ENCODE measurements around the gene KPNA5.
"Not testable (repeated sequence)": the region's sequence is repeated elsewhere in the genome, so short reads cannot be mapped to it uniquely, and the experiment has no call there.

Gene KPNA5

GRCh38 chr6:116680880-116681672 lies at the start of gene KPNA5:
Gene KPNA5 (plus strand): TSS chr6:116681211. CDS start chr6:116681335, 124 bp downstream.
- DNase-seq (ENCODE audit: low read depth) = peak; percentile 76

GRCh38 chr6:116631379-116631990 lies 49.5 kb upstream of the KPNA5 start:
- no peak for DNase-seq (ENCODE audit: low read depth)

GRCh38 chr6:116633685-116634084 lies 47.3 kb upstream of the KPNA5 start:
- DNase-seq (ENCODE audit: low read depth) = no peak

GRCh38 chr6:116648156-116648555 lies 32.9 kb upstream of the KPNA5 start:
- no peak for DNase-seq (ENCODE audit: low read depth)

DNA sequence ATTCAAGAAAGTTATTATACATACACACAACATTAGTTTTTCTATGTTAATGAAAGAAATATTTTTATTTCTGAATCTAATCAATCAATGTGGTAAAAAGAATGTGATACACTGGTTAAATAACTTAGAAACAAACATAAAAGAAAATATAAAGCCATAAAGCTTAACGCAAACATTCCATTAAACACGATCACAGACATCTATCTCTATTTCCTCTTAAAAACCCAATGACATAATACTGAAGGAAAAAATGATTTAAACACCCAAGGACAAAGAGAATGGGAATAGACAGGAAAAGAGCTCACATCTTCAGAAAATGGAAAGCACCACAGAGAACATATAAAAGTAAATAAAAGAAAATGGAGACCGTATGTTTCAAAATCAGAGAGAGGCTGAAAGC lies 31.9 kb upstream of the KPNA5 start:
- DNase-seq (ENCODE audit: low read depth) = no peak

DNA sequence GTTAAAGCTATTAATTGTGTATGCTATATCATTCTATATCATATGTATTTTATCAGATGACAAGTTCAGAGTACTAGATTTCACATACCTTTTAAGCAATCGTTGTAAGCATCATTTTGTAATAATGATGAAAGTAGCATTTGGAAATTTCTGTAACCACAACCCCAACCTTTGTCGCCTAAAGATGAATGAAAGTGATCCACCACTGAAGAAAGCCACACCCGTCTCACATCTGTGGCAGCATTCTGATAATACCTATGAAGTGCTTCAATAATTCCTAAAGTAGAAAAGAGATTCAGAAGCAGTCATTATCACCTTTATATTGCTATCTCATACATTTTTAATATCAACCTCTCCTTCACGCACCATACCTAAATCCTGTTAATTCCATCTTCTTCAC lies 29.1 kb upstream of the KPNA5 start:
- no peak for DNase-seq (ENCODE audit: low read depth)

DNA sequence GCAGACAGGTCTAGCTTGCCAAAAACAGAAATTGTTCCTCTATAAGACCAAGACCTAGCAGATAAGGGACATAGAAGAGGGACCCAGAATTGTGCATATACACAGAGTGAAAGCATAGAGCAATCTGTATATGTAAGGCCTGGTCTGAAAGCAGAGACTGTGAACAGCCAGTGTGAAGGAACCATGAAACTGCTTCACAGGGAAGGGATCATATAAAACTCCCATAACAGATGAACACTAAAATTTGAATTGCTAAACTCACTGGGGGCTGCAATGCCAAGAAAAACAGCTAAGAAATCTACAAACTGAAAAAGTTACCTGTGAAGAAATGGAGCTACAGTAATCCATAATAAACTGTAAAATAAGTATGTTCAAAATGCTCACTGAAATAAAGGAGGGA lies 19.4 kb upstream of the KPNA5 start:
- DNase-seq (ENCODE audit: low read depth) = no peak

- no peak for DNase-seq (ENCODE audit: low read depth)
These were observed 18.8 kb upstream of the KPNA5 start for GRCh38 chr6:116662202-116662601.

DNA sequence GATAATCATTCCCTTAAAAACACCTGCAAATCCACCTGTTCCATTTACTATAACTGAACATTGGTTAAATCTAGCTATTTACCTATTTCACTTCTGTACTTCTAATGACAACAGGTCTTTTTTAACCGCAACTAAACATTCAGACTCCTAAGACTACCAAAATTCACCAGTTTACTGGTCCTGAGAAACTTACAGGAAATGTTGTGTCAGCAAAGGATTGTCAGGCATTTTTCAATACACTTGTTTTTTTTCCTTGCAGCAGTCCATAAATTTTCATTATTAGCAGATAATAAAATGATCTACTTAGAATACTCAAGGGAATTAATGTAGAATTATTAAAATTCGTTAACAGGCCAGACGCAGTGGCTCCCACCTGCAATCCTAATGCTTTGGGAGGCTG lies 17.7 kb upstream of the KPNA5 start:
- DNase-seq (ENCODE audit: low read depth) = no peak

DNA sequence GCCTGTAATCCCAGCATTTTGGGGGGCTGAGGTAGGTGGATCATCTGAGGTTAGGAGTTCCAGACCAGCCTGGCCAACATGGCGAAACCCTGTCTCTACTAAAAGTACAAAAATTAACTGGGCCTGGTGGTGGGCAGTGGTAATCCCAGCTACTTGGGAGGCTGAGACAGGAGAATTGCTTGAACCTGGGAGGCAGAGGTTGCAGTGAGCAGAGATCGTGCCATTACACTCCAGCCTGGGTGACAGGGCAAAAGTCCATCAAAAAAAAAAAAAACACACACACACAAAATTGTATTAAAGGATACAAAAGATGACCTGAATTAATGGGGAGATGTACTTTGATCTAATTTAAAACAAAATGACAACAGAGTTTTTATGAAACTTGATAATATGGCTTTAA lies 16.8 kb upstream of the KPNA5 start:
- DNase-seq (ENCODE audit: low read depth) = not testable (repeated sequence)

- DNase-seq (ENCODE audit: low read depth) = no peak
These were observed 15.5 kb upstream of the KPNA5 start for GRCh38 chr6:116665464-116665863.

DNA sequence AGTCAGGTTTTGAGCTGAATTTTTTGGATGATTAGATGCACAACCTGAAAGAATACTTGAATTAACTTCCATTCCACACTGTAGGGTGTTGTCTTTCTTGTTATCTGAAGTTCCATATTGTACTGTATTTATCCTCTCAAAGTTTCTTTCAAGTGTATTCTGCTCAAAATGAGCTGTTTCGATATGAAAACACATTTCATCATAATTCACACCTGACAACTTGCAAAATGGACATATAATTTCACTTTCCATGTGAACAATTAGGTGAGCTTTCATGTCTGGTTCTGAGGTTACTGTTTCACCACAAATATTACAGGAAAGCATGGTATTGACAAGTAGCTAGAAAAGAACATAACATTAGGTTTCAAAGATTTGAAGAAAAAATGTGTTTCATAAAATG lies 14.1 kb upstream of the KPNA5 start:
- no peak for DNase-seq (ENCODE audit: low read depth)

DNA sequence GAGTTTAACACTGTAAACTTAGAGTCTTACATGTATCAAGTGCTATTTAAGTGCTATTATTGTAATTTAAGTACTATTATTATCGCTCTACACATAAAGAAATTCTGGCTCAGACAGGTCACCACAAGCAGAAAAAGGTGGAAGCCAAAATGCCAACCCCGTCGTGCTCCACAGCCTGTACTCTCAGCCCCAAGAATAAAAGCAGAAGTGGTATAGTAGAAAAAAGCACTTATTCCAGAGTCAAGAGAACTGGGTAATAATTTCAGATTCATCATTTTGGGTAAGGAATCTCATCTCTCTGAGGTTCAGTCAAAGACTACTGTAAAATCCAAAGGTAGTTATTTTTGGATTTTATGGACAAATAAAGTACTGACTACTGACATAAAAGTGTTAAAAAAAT lies 13.4 kb upstream of the KPNA5 start:
- DNase-seq (ENCODE audit: low read depth) = no peak

GRCh38 chr6:116672306-116672705 lies 8.7 kb upstream of the KPNA5 start:
- no peak for DNase-seq (ENCODE audit: low read depth)

GRCh38 chr6:116676021-116676420 lies 5.0 kb upstream of the KPNA5 start:
- DNase-seq (ENCODE audit: low read depth) = no peak

- DNase-seq (ENCODE audit: low read depth) = no peak
These were observed 1.3 kb downstream of the KPNA5 start for GRCh38 chr6:116682334-116682712.

DNA sequence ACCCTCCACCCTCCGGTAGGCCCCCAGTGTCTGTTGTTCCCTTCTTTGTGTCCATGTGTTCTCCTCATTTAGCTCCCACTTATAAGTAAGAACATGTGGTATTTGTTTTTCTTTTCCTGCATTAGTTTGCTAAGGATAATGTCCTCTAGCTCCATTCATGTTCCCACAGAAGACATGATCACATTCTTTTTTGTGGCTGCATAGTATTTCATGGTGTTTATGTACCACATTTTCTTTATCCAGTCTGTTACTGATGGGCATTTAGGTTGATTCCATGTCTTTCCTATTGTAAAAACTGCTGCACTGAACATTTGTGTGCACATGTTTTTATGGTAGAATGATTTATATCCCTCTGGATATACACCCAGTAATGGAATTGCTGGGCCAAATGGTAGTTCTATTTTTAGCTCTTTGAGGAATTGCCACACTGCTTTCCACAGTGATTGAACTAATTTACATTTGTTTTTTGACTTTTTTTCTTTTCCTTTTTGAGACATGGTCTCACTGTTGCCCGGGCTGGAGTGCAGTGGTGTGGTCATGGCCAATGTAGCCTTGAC lies 4.5 kb downstream of the KPNA5 start:
- no peak for DNase-seq (ENCODE audit: low read depth)

GRCh38 chr6:116686475-116687101 lies 5.6 kb downstream of the KPNA5 start:
- not testable (repeated sequence) for DNase-seq (ENCODE audit: low read depth)

GRCh38 chr6:116691154-116691553 lies 10.1 kb downstream of the KPNA5 start:
- no peak for DNase-seq (ENCODE audit: low read depth)

DNA sequence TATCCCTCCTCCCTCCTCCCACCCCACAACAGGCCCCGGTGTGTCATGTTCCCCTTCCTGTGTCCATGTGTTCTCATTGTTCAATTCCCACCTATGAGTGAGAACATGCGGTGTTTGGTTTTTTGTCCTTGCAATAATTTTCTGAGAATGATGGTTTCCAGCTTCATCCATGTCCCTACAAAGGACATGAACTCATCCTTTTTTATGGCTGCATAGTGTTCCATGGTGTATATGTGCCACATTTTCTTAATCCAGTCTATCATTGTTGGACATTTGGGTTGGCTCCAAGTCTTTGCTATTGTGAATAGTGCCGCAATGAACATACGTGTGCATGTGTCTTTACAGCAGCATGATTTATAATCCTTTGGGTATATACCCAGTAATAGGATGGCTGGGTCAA lies 11.9 kb downstream of the KPNA5 start:
- not testable (repeated sequence) for DNase-seq (ENCODE audit: low read depth)

DNA sequence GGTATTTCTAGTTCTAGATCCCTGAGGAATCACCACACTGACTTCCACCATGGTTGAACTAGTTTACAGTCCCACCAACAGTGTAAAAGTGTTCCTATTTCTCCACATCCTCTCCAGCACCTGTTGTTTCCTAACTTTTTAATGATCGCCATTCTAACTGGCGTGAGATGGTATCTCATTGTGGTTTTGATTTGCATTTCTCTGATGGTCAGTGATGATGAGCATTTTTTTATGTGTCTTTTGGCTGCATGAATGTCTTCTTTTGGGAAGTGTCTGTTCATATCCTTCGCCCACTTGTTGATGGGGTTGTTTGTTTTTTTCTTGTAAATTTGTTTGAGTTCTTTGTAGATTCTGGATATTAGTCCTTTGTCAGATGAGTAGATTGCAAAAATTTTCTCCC lies 12.3 kb downstream of the KPNA5 start:
- not testable (repeated sequence) for DNase-seq (ENCODE audit: low read depth)

DNA sequence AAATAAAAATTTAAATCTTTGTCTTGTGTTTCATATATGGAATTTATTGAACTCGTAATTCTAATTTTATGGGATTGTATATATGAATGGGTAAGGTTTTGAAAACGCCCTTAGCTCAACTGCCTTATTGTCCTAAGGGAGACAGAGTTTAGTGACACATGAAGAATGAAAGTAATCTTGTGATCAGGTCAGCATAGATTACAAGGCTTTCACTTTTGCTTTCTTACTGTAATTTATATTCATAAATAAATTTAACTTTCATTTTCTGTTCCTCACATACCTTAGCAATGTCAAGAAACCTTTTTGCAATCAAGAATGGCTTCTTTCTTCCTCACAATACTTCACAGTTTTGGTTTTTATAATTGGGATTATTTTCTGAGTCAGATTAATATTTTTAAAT lies 14.4 kb downstream of the KPNA5 start:
- DNase-seq (ENCODE audit: low read depth) = no peak

GRCh38 chr6:116697480-116697879 lies 16.5 kb downstream of the KPNA5 start:
- no peak for DNase-seq (ENCODE audit: low read depth)

Data from stimulated activated CD8-positive, alpha-beta memory T cell treated with anti-CD3 and anti-CD28 coated beads, Interleukin-15, amount 100 ng/mL, for 24 hours (primary cell).